ENCODE measurements around the gene RAP1GAP2. TPM values are rescaled to one million over a fixed set of nuclear protein-coding genes. Genes with fewer than 3 reads are reported as not detected.
"Not testable (repeated sequence)": the region's sequence is repeated elsewhere in the genome, so short reads cannot be mapped to it uniquely, and the experiment has no call there.

The RAP1GAP2 gene
- total RNA-seq, 1 experiment from 2014 or later = 72.8 TPM

DNA sequence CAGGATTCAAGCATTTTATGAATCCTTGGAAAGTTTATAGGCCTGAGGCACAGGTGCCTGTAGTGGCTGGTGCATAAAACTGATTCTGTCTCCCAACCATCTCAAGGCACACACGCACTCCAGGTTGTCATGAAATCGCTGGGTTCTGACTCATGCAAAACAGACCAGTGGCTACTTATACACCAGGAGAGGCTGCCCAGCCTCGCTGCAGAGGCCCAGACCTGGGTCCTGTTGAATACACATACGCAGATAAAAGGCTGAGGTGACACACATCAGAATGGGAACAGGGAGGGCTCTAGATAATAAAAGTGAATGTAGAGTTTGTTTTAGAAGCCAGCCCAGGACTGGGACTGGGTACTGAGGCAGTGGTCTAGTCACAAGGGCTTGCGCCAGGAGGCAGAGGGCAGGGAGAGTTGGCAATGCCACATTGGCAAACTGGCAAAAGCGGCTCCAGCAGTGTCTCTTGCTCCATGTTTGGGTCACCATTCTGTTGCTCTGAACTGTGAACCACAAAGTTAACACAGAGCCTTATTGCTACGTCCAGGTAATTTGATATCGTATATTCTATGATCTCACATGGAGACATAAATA, 253.6 kb downstream of the RAP1GAP2 start (continued):
- TF ChIP-seq GRHL2 (CRISPR knock-in tag; IDR thresholded peaks at IDR 0.05; ENCODE audit: insufficient replicate concordance, severe bottlenecking) (no peak), JAZF1 (CRISPR knock-in tag; IDR thresholded peaks at IDR 0.05) (no peak), PRRX2 (CRISPR knock-in tag; IDR thresholded peaks at IDR 0.05) (no peak)
- TF ChIP-seq, protein P1, sequence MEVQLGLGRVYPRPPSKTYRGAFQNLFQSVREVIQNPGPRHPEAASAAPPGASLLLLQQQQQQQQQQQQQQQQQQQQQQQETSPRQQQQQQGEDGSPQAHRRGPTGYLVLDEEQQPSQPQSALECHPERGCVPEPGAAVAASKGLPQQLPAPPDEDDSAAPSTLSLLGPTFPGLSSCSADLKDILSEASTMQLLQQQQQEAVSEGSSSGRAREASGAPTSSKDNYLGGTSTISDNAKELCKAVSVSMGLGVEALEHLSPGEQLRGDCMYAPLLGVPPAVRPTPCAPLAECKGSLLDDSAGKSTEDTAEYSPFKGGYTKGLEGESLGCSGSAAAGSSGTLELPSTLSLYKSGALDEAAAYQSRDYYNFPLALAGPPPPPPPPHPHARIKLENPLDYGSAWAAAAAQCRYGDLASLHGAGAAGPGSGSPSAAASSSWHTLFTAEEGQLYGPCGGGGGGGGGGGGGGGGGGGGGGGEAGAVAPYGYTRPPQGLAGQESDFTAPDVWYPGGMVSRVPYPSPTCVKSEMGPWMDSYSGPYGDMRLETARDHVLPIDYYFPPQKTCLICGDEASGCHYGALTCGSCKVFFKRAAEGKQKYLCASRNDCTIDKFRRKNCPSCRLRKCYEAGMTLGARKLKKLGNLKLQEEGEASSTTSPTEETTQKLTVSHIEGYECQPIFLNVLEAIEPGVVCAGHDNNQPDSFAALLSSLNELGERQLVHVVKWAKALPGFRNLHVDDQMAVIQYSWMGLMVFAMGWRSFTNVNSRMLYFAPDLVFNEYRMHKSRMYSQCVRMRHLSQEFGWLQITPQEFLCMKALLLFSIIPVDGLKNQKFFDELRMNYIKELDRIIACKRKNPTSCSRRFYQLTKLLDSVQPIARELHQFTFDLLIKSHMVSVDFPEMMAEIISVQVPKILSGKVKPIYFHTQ (CRISPR knock-in tag; IDR thresholded peaks at IDR 0.05) = no peak

DNA sequence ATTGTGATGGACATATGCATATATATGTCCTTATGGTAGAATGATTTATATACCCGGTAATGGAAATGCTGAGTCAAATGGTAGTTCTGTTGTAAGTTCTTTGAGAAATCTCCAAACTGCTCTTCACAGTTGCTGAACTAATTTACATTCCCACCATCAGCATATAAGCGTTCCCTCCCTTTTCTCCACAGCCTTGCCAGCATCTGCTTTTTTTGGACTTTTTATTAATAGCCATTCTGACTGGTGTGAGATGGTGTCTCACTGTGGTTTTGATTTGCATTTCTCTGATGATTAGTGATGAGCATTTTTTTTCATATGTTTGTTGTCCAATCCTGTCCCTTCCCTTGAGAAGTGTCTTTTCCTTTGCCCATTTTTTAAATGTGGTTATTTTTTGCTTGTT, 258.6 kb downstream of the RAP1GAP2 start:
- POLR2A ChIA-PET; H3K4me1 Mint-ChIP-seq; H3K4me3 Mint-ChIP-seq; H3K27ac Mint-ChIP-seq; ATAC-seq; H3K27me3 Mint-ChIP-seq (ENCODE audit: low read depth); H3K9me3 Mint-ChIP-seq; H3K36me3 Mint-ChIP-seq; CTCF ChIA-PET; DNase-seq (ENCODE audit: low spot score): not testable (repeated sequence)

DNA sequence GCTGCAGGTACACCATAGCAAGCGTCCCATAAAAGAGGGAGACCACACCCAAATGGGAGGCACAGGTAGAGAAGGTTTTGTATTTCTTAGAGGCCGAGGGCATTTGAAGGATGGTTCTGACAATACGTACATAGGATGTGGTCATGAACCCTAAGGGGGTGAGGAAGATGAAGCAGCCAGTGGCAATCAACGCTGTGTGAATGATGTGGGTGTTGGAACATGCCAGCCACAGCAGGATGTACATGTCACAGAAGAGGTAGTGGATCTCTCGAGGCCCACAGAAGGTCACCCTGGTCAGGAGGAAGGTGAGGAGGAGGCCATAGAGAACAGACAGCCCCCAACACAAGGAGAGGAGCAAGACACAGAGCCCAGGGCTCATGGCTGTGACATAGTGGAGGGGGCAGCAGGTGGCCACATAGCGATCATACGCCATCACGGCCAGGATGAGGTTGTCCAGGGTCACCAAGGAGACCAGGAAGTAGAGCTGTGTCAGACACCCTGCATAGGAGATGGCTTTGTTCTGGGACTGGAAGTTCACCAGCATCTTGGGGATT, 266.7 kb downstream of the RAP1GAP2 start:
- POLR2A ChIA-PET; H3K36me3 Mint-ChIP-seq; H3K4me1 Mint-ChIP-seq; H3K9me3 Mint-ChIP-seq; H3K27me3 Mint-ChIP-seq (ENCODE audit: low read depth); DNase-seq (ENCODE audit: low spot score); CTCF ChIA-PET; H3K27ac Mint-ChIP-seq; ATAC-seq; H3K4me3 Mint-ChIP-seq: not testable (repeated sequence)

DNA sequence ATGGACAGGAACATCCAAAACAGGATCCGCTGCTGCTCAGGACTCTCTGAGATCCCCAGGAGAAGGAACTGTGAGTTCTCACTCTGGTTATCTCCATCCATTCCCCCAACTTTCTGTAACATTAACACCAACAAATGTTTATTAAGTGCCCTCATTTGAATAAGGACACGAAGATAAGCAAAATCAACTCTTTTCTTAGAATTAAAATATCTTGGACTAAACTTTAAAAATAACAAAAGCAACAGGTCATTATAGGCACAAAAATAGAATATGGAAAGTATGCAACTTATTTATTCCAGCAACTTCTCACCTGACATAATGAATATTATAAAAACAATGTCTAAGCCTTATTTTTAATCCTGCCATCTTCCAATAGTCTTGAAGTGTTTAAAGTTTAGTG, 267.3 kb downstream of the RAP1GAP2 start, which contains the start of gene OR1D5:
Gene OR1D5, minus strand, starts transcription at position 101 of the 400 bp plus-strand sequence. Its CDS starts 0 bp downstream, at position 101.
- H3K9me3 Mint-ChIP-seq; POLR2A ChIA-PET; H3K36me3 Mint-ChIP-seq; H3K4me1 Mint-ChIP-seq; DNase-seq (ENCODE audit: low spot score); H3K27ac Mint-ChIP-seq; ATAC-seq; H3K4me3 Mint-ChIP-seq; H3K27me3 Mint-ChIP-seq (ENCODE audit: low read depth); CTCF ChIA-PET: not testable (repeated sequence)

DNA sequence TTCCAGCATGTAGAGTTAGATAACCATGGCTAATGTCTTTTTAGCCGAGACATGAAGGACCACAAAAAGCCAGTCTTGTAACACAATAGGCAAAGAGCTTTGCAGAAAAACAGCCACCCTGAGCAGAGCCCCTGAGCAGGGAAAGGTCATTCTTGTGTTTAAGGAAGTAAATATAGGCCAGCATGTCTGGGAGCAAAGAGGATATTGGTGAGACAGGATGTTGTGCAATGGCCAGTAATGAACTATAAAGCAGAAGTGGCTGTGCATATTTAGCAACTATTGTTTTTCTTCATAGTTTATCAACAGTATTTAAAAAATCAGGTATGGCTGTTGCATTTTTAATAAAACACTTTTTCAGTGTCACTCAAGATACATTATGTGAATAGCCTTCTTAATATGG, 269.0 kb downstream of the RAP1GAP2 start:
- H3K27ac Mint-ChIP-seq; DNase-seq (ENCODE audit: low spot score); ATAC-seq; H3K9me3 Mint-ChIP-seq; H3K4me3 Mint-ChIP-seq; H3K36me3 Mint-ChIP-seq; CTCF ChIA-PET; H3K4me1 Mint-ChIP-seq; POLR2A ChIA-PET; H3K27me3 Mint-ChIP-seq (ENCODE audit: low read depth): not testable (repeated sequence)

DNA sequence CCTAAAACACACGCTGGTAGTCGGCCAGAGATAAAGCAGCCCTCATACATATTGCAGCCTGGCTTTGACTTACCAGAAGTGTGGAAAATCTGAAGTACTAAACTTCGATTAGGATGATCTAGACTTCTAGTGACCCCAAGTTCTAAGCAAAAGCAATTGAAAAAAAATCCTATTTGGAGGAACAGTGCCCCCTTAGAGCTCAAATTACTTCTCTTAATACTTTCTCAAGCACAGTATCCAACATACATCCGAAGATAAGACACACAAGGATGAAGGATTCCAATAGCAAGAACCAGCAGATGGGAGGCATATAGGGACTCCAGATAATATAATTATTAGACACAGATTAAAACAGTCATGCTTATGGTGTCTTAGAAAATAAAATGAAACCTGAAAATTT, 277.6 kb downstream of the RAP1GAP2 start:
- H3K27me3 Mint-ChIP-seq (ENCODE audit: low read depth); DNase-seq (ENCODE audit: low spot score); H3K27ac Mint-ChIP-seq; H3K9me3 Mint-ChIP-seq; ATAC-seq; H3K4me3 Mint-ChIP-seq; CTCF ChIA-PET; H3K4me1 Mint-ChIP-seq; H3K36me3 Mint-ChIP-seq; POLR2A ChIA-PET: not testable (repeated sequence)

Small RNAs within 50 kb of the gene (microRNA-seq; reads per million reads assigned to microRNA genes)
- gene MIR1253 (ENCODE audit: borderline number of aligned reads) = 1.7 reads per million

Other genes starting within 250 kb of the RAP1GAP2 start
- gene PAFAH1B1, start 202.8 kb upstream of the RAP1GAP2 start, total RNA-seq (2021) = 113 to 115 TPM (median 114 TPM) in 3 replicates
- 79.8 to 105 TPM (median 83.1 TPM) in 3 replicates for gene CLUH, start 84.7 kb upstream of the RAP1GAP2 start, total RNA-seq (2021)
- gene CCDC92B, start 46.8 kb upstream of the RAP1GAP2 start, total RNA-seq (2021) = 14.4 to 15.2 TPM (median 14.6 TPM) in 3 replicates